Measurements from ENCODE around the gene NKAPL.

The NKAPL gene

DNA sequence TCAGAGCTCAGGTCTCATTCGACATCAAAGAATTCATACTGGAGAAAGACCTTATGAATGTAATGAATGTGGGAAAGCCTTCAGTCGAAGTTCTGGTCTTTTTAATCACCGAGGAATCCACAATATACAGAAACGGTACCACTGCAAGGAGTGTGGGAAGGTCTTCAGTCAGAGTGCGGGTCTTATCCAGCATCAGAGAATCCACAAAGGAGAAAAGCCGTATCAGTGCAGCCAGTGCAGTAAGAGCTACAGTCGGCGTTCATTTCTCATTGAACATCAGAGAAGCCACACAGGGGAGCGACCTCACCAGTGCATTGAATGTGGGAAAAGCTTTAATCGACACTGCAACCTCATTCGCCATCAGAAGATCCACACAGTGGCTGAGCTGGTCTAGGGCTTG, 26.3 kb upstream of the NKAPL start:
- H3K9me3 ChIP-seq (ENCODE audit: low read length): peaks cover 4% of the 10 kb centered on the region; the same call in 1 of the 2 replicates
- H2AFZ ChIP-seq (ENCODE audit: low read length): no peak overlapping the region
- no peaks in the 10 kb centered on the region for H3K4me1 ChIP-seq (ENCODE audit: insufficient read depth, low read length, severe bottlenecking)
- H3F3A ChIP-seq (ENCODE audit: insufficient read depth, low read length): no peaks in the 10 kb centered on the region
- no peak overlapping the region for H3K4me3 ChIP-seq (ENCODE audit: low read depth, low read length, poor library complexity, severe bottlenecking)
- no peak overlapping the region for H3K9ac ChIP-seq (ENCODE audit: low read length)
- no peaks in the 10 kb centered on the region for H3K9me2 ChIP-seq (ENCODE audit: low read depth, low read length)
- TF ChIP-seq EZH2 (IDR thresholded peaks at IDR 0.05; ENCODE audit: borderline replicate concordance, low read length): no peak
- TF ChIP-seq, protein P1, sequence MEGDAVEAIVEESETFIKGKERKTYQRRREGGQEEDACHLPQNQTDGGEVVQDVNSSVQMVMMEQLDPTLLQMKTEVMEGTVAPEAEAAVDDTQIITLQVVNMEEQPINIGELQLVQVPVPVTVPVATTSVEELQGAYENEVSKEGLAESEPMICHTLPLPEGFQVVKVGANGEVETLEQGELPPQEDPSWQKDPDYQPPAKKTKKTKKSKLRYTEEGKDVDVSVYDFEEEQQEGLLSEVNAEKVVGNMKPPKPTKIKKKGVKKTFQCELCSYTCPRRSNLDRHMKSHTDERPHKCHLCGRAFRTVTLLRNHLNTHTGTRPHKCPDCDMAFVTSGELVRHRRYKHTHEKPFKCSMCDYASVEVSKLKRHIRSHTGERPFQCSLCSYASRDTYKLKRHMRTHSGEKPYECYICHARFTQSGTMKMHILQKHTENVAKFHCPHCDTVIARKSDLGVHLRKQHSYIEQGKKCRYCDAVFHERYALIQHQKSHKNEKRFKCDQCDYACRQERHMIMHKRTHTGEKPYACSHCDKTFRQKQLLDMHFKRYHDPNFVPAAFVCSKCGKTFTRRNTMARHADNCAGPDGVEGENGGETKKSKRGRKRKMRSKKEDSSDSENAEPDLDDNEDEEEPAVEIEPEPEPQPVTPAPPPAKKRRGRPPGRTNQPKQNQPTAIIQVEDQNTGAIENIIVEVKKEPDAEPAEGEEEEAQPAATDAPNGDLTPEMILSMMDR (IDR thresholded peaks at IDR 0.05; ENCODE audit: low read length): no peak
- no peaks in the 10 kb centered on the region for H4K20me1 ChIP-seq (ENCODE audit: insufficient read depth, low read length)
- H3K4me2 ChIP-seq (ENCODE audit: low read length): no peak overlapping the region
- no peak overlapping the region for H3K27ac ChIP-seq (ENCODE audit: low read depth, low read length, poor library complexity, severe bottlenecking)
- H3K79me2 ChIP-seq (ENCODE audit: insufficient read depth, low read length): no peaks in the 10 kb centered on the region
- H3K36me3 ChIP-seq (ENCODE audit: insufficient read depth, low read length): peaks cover 63% of the 10 kb centered on the region
- H3K27me3 ChIP-seq (ENCODE audit: insufficient read depth, low read length): no peaks in the 10 kb centered on the region

DNA sequence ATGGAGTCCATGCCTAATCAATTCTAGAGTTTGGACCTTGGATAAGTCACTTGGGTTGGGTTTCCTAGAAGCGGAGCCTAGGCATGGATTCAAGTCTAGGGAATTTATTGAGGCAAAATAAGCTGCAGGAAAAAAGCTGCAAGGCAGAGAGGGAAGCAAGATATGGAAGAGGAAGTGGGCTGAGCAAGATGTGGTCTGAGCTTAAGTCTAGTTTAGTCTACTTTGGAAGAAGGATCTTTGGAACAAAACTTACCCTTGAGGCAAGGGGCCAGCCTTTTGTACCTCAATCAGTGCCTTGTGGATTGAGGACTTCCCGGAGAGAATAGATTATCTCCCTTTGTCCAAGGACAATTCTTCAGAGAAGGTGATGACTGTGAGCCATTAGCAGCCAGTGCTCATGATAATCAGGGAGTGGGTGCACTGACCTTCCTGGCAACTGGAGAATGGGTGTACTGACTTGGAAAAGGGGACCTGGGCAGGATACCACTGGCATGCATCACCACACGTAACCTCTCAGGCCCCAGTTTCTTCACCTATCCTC, 23.1 kb upstream of the NKAPL start:
- Histone ChIP-seq H3K4me3 (ENCODE audit: low read depth, low read length, poor library complexity, severe bottlenecking) (no peak overlapping the region), H3K9me2 (ENCODE audit: low read depth, low read length) (no peaks in the 10 kb centered on the region), H3K9ac (ENCODE audit: low read length) (no peak overlapping the region), H3K4me1 (ENCODE audit: insufficient read depth, low read length, severe bottlenecking) (no peaks in the 10 kb centered on the region), H3K4me2 (ENCODE audit: low read length) (no peak overlapping the region), H3K27ac (ENCODE audit: low read depth, low read length, poor library complexity, severe bottlenecking) (no peak overlapping the region), H3K79me2 (ENCODE audit: insufficient read depth, low read length) (no peaks in the 10 kb centered on the region), H4K20me1 (ENCODE audit: insufficient read depth, low read length) (no peaks in the 10 kb centered on the region), H3K27me3 (ENCODE audit: insufficient read depth, low read length) (no peaks in the 10 kb centered on the region), H3K36me3 (ENCODE audit: insufficient read depth, low read length) (peaks cover 32% of the 10 kb centered on the region), H3F3A (ENCODE audit: insufficient read depth, low read length) (no peaks in the 10 kb centered on the region), H2AFZ (ENCODE audit: low read length) (no peak overlapping the region), H3K9me3 (ENCODE audit: low read length) (peaks cover 4% of the 10 kb centered on the region; the same call in 1 of the 2 replicates)
- no peak for TF ChIP-seq EZH2 (IDR thresholded peaks at IDR 0.05; ENCODE audit: borderline replicate concordance, low read length)
- TF ChIP-seq, protein P1 (IDR thresholded peaks at IDR 0.05; ENCODE audit: low read length): no peak

DNA sequence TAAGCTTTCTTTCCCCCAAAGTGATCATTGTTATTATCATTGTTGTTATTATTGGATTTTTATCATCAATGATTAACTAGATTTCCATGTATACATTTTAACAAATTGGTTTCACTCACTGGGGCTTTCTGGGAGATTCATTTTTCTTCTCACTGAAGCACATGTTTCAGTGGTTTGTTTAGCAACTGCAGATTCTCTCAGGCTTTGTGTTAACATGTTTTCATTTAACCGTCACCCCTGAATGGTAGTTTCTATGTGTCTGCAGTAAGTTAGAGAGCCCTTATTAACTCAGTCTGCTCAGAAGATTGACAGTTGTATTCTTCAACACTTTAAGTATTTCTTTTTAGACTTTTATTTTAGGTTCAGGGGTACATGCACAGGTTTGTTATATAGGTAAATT, 19.5 kb upstream of the NKAPL start:
- Histone ChIP-seq H3F3A (ENCODE audit: insufficient read depth, low read length) (no peaks in the 10 kb centered on the region), H3K36me3 (ENCODE audit: insufficient read depth, low read length) (peaks cover 8% of the 10 kb centered on the region), H3K27me3 (ENCODE audit: insufficient read depth, low read length) (no peaks in the 10 kb centered on the region), H3K27ac (ENCODE audit: low read depth, low read length, poor library complexity, severe bottlenecking) (no peak overlapping the region), H2AFZ (ENCODE audit: low read length) (no peak overlapping the region), H3K4me3 (ENCODE audit: low read depth, low read length, poor library complexity, severe bottlenecking) (no peak overlapping the region), H3K79me2 (ENCODE audit: insufficient read depth, low read length) (no peaks in the 10 kb centered on the region), H4K20me1 (ENCODE audit: insufficient read depth, low read length) (no peaks in the 10 kb centered on the region), H3K9ac (ENCODE audit: low read length) (no peak overlapping the region), H3K9me2 (ENCODE audit: low read depth, low read length) (no peaks in the 10 kb centered on the region), H3K4me2 (ENCODE audit: low read length) (no peak overlapping the region), H3K9me3 (ENCODE audit: low read length) (no peaks in the 10 kb centered on the region), H3K4me1 (ENCODE audit: insufficient read depth, low read length, severe bottlenecking) (no peaks in the 10 kb centered on the region)
- TF ChIP-seq EZH2 (IDR thresholded peaks at IDR 0.05; ENCODE audit: borderline replicate concordance, low read length): no peak
- TF ChIP-seq, protein P1 (IDR thresholded peaks at IDR 0.05; ENCODE audit: low read length): no peak
